GM12878 (cell line): ENCODE data around the gene FDPS. TPM values are rescaled to one million over a fixed set of nuclear protein-coding genes. Genes with fewer than 3 reads are reported as not detected.

ENCODE experiments used
- ATAC-seq: fragments of 200-7000 bp; cut with Tn5 transposase; 3 replicates; pipeline ENCODE4 v1.9.1; 2020; ENCODE audit warnings: mild to moderate bottlenecking, moderate library complexity
- Bru-seq: library from RNA; stranded (reverse); fragments of 400-500 nt; gene quantifications from one replicate; lab custom pipeline; 2021; lab: Mats Ljungman, UMichigan
- BruChase-seq, 2 experiments: library from RNA; stranded (reverse); fragments of 400-500 nt; gene quantifications; one replicate each; lab custom pipeline; 2021; lab: Mats Ljungman, UMichigan
- BruUV-seq: library from RNA; stranded (reverse); fragments of 400-500 nt; replicated peaks from 2 replicates; lab custom pipeline; 2021; lab: Mats Ljungman, UMichigan
- CTCF ChIA-PET: fragments of 300-600 bp; sonication (Branson Sonifier 250); formaldehyde crosslinking; extraction: SDS; loops from one replicate; lab custom pipeline; 2021; ENCODE audit warnings: inconsistent platforms; lab: Yijun Ruan, JAX
- POLR2A ChIA-PET: fragments of 350-600 bp; formaldehyde crosslinking; extraction: SDS; loops from one replicate; lab custom pipeline; 2021; ENCODE audit warnings: inconsistent platforms; lab: Charles Lee
- RAD21 ChIA-PET: fragments of 300-600 bp; sonication (Branson Sonifier 250); formaldehyde crosslinking; loops from one replicate; lab custom pipeline; 2023; ENCODE audit warnings: antibody characterized with exemption; ENCODE audit not compliant: unreplicated experiment; lab: Charles Lee
- SMC1A ChIA-PET: fragments of 300-600 bp; sonication (Branson Sonifier 250); formaldehyde crosslinking; loops from one replicate; lab custom pipeline; 2023; ENCODE audit not compliant: unreplicated experiment, uncharacterized antibody; lab: Charles Lee
- DNase-seq: peaks from one replicate; pipeline ENCODE4 v3.0.0-alpha.2; 2011; ENCODE audit warnings: low read depth, low spot score
- FAIRE-seq: peaks from 3 replicates; lab custom pipeline; 2011; peaks lifted over from hg19 to GRCh38; lab: Jason Lieb, UNC
- H2AFZ ChIP-seq: 2 replicates; pipeline ENCODE4 v1.6.0; 2011; ENCODE audit warnings: low read depth, low read length, control low read depth; ENCODE audit not compliant: control insufficient read depth
- H3K27ac ChIP-seq: 2 replicates; pipeline ENCODE4 v1.5.1; 2011; ENCODE audit warnings: control low read depth; ENCODE audit not compliant: control insufficient read depth, insufficient read depth
- H3K27me3 ChIP-seq, 2 experiments: replicated peaks in 1 of 2; 2 replicates each; pipeline versions ENCODE4 v1.6.0 to v1.6.1; 2011; ENCODE audit warnings: low read length in 1 of 2; ENCODE audit not compliant: control insufficient read depth in 2 of 2, insufficient read depth in 2 of 2
- H3K36me3 ChIP-seq, 2 experiments: 2 replicates each; pipeline ENCODE4 v1.5.1; 2011; ENCODE audit warnings: low read length in 1 of 2; ENCODE audit not compliant: control insufficient read depth in 2 of 2, insufficient read depth in 2 of 2
- H3K4me1 ChIP-seq: 2 replicates; pipeline ENCODE4 v1.6.1; 2011; ENCODE audit warnings: mild to moderate bottlenecking, low read length, moderate library complexity, mixed read lengths; ENCODE audit not compliant: control insufficient read depth, insufficient read depth
- H3K4me2 ChIP-seq: 2 replicates; pipeline ENCODE4 v1.6.0; 2011; ENCODE audit warnings: control low read depth; ENCODE audit not compliant: control insufficient read depth, insufficient read depth
- H3K4me3 ChIP-seq: fragments of 200-600 bp; sonication (generic); 2 replicates; pipeline ENCODE4 v1.5.1; 2016
- H3K79me2 ChIP-seq: 2 replicates; pipeline ENCODE4 v1.6.0; 2011; ENCODE audit warnings: low read length; ENCODE audit not compliant: control insufficient read depth, insufficient read depth
- H3K9ac ChIP-seq: 2 replicates; pipeline ENCODE4 v1.8.0; 2011; ENCODE audit warnings: low read length, control low read depth, mixed read lengths; ENCODE audit not compliant: control insufficient read depth, insufficient read depth
- H3K9me3 ChIP-seq: replicated peaks from 3 replicates; pipeline ENCODE4 v1.5.1; 2011; ENCODE audit warnings: mild to moderate bottlenecking, low read length; ENCODE audit not compliant: control insufficient read depth, insufficient read depth
- H4K20me1 ChIP-seq: 2 replicates; pipeline ENCODE4 v1.6.0; 2011; ENCODE audit not compliant: control insufficient read depth, insufficient read depth
- E2F4 ChIP-seq: IDR thresholded peaks from 2 replicates; pipeline ENCODE4 v1.6.1; 2012; ENCODE audit warnings: low read depth, low read length, improper control_type of control experiment
- IRF3 ChIP-seq: fragments of 450-650 bp; IDR thresholded peaks from 2 replicates; pipeline ENCODE4 v1.6.1; 2014; ENCODE audit warnings: mild to moderate bottlenecking
- JUNB ChIP-seq: IDR thresholded peaks from 2 replicates; pipeline ENCODE4 v1.6.1; 2016; ENCODE audit warnings: antibody characterized with exemption, mild to moderate bottlenecking
- MXI1 ChIP-seq: fragments of 150-350 bp; IDR thresholded peaks from 2 replicates; pipeline ENCODE4 v1.6.1; 2011; ENCODE audit warnings: low read depth, mild to moderate bottlenecking, inconsistent platforms, low read length, improper control_type of control experiment
- MYB ChIP-seq: fragments of 150-350 bp; IDR thresholded peaks from 2 replicates; pipeline ENCODE4 v1.6.1; 2014; ENCODE audit warnings: mild to moderate bottlenecking, low read depth, low read length, borderline replicate concordance
- REST ChIP-seq: IDR thresholded peaks from 2 replicates; pipeline ENCODE4 v1.6.1; 2012; ENCODE audit warnings: mild to moderate bottlenecking, low read depth, low read length
- TCF3 ChIP-seq: IDR thresholded peaks from 2 replicates; pipeline ENCODE4 v1.6.1; 2012; ENCODE audit warnings: low read depth, mild to moderate bottlenecking, low read length, borderline replicate concordance; ENCODE audit not compliant: insufficient read depth
- WGBS: methylation state at CpG from one replicate; pipeline ENCODE4 v1.1.6; 2016; ENCODE audit warnings: low lambda C conversion rate; ENCODE audit not compliant: insufficient replicate concordance, insufficient coverage; ENCODE audit errors: missing lambda C conversion rate; 5-methylcytosine and 5-hydroxymethylcytosine counted together
- in situ Hi-C: fragments of 300-500 bp; cut with MboI; formaldehyde crosslinking; loops from 9 replicates; pipeline ENCODE4 v1.14.3; 2018; ENCODE audit warnings: mixed read lengths
- intact Hi-C: fragments of 100-400 bp; cut with micrococcal nuclease; formaldehyde crosslinking; loops from one replicate; pipeline ENCODE4 v1.14.2; 2022; ENCODE audit not compliant: unreplicated experiment
- long read RNA-seq, 2 experiments: library from polyadenylated mRNA; unstranded; transcript quantifications; one replicate each; pipeline ENCODE4 v2.0.0, GENCODE V29; 2019 to 2020
- polyA minus RNA-seq, 3 experiments: library from RNA; depleted of rRNA, polyadenylated mRNA; stranded (reverse); fragments of >200 nt; gene quantifications; 2 replicates each; pipeline ENCODE4 v1.2.3, GENCODE V29; 2011
- polyA plus RNA-seq, 11 experiments: library from polyadenylated mRNA; depleted of rRNA in 4 of 11; unstranded in 6 of 11; stranded (reverse) in 5 of 11; fragments of >200 nt; fragmentation: Nextera tagmentation in 4 of 11; fragmentation: Illumina TruSeq in 1 of 11; extraction: Ambion mirVana in 4 of 11; extraction: Trizol in 1 of 11; gene quantifications; 1 replicate in 1 of 11; 2 replicates in 10 of 11; pipeline versions ENCODE4 v1.2.1 to v1.2.3, GENCODE V29; 2011 to 2016; ENCODE audit warnings: inconsistent platforms in 2 of 11, missing spikeins in 2 of 11, low read depth in 1 of 11
- total RNA-seq, 4 experiments: library from RNA; depleted of rRNA in 3 of 4; stranded (reverse); fragments of >200 nt in 3 of 4; fragmentation: Illumina TruSeq in 1 of 4; extraction: Trizol in 1 of 4; gene quantifications; 2 replicates each; pipeline versions ENCODE4 v1.2.1 to v1.2.3, GENCODE V29; 2013 to 2021

FDPS gene
- total RNA-seq (2013; cell fraction: nucleolus; rRNA removed): 189 TPM in 2 replicates
- total RNA-seq (2014; rRNA removed): 432 and 495 TPM in 2 replicates
- total RNA-seq (2014; rRNA removed; fragmentation: Illumina TruSeq; extraction: Trizol): 446 and 482 TPM in 2 replicates
- total RNA-seq (2021): 507 and 547 TPM in 2 replicates
- 263 TPM for polyA plus RNA-seq (2011; ENCODE audit: low read depth)
- polyA plus RNA-seq (2011; rRNA removed): 608 and 753 TPM in 2 replicates
- 639 and 664 TPM in 2 replicates for polyA plus RNA-seq (2011; cell fraction: cytosol; rRNA removed)
- polyA plus RNA-seq (2011; cell fraction: nucleus; rRNA removed): 648 and 692 TPM in 2 replicates
- 409 and 448 TPM in 2 replicates for polyA plus RNA-seq (2012)
- 467 and 549 TPM in 2 replicates for polyA plus RNA-seq (2014; fragmentation: Illumina TruSeq; extraction: Trizol)
- 1,000 to 10,000 TPM; 1,058 to 1,156 TPM for polyA plus RNA-seq (2014; fragmentation: Nextera tagmentation; extraction: Ambion mirVana)
- polyA plus RNA-seq (2014; rRNA removed): 532 and 553 TPM in 2 replicates
- polyA plus RNA-seq (2016; fragmentation: Nextera tagmentation; extraction: Ambion mirVana): 100 to 1,000 TPM; 405 to 437 TPM
- 290 and 378 TPM in 2 replicates for polyA minus RNA-seq (2011; rRNA and poly(A)+ RNA removed)
- 141 and 143 TPM in 2 replicates for polyA minus RNA-seq (2011; cell fraction: cytosol; rRNA and poly(A)+ RNA removed)
- 112 and 142 TPM in 2 replicates for polyA minus RNA-seq (2011; cell fraction: nucleus; rRNA and poly(A)+ RNA removed)
- percentile 97 among the genes with signal in this experiment for Bru-seq, nascent RNA
- BruChase-seq, experiment 1, labeled RNA remaining after a 6-hour chase: percentile 99 among the genes with signal in this experiment
- percentile 98 among the genes with signal in this experiment for BruChase-seq, experiment 2, labeled RNA remaining after a 2-hour chase
- long read RNA-seq, experiment 1, transcript FDPS-202 (11 exons, 1,431 nt): minor isoform, 10 of 239 reads
- long read RNA-seq, experiment 1, transcript FDPS-221 (10 exons, 1,198 nt): minor isoform, 5 of 239 reads
- long read RNA-seq, experiment 1, transcript FDPS-206 (10 exons, 1,178 nt): minor isoform, 73 of 239 reads
- long read RNA-seq, experiment 1, transcript FDPS-203 (10 exons, 1,256 nt): major isoform, 101 of 239 reads
- long read RNA-seq, experiment 1, partial matches to known transcripts: 9 of 239 reads
- long read RNA-seq, experiment 1, other reads (novel, unspliced or antisense): 37 of 239 reads
- long read RNA-seq, experiment 2, transcript FDPS-206 (10 exons, 1,178 nt): minor isoform, 405 of 1,196 reads
- long read RNA-seq, experiment 2, transcript FDPS-202 (11 exons, 1,431 nt): minor isoform, 56 of 1,196 reads
- long read RNA-seq, experiment 2, transcript FDPS-221 (10 exons, 1,198 nt): minor isoform, 34 of 1,196 reads
- long read RNA-seq, experiment 2, transcript FDPS-203 (10 exons, 1,256 nt): major isoform, 514 of 1,196 reads
- long read RNA-seq, experiment 2, partial matches to known transcripts: 34 of 1,196 reads
- long read RNA-seq, experiment 2, other reads (novel, unspliced or antisense): 132 of 1,196 reads

GRCh38 chr1:155308493-155309422, at the start of gene FDPS:
FDPS (plus strand) TSS chr1:155308866; CDS start chr1:155309790, 924 bp downstream.
- DNase-seq: peak; percentile 99
- ChIA-PET POLR2A (interaction anchor here (0.6 to 4.4 kb wide), 16 partner anchors 8 to 699 kb away, joined by 3 to 41 read pairs (median 6); partner anchors contain the start of genes CLK2, HCN3, RUSC1 and THBS3), SMC1A (interaction anchor here (0.5 to 5.8 kb wide), 8 partner anchors 9 to 181 kb away, joined by 3 to 44 read pairs (median 4); partner anchors contain the start of genes ENTREP3 and SCAMP3), CTCF (interaction anchor here (0.7 to 5.3 kb wide), 10 partner anchors 8 to 136 kb away, joined by 3 to 74 read pairs (median 4); partner anchors contain the start of genes ENTREP3, KRTCAP2 and RUSC1), RAD21 (interaction anchor here (0.7 to 4.8 kb wide), 7 partner anchors 12 to 68 kb away, joined by 3 to 44 read pairs (median 6); partner anchors contain the start of genes CLK2, RUSC1 and SCAMP3)
- BruUV-seq: TSS peak; percentile 87
- ATAC-seq: peak; percentile 95
- no peaks in the 10 kb centered on the region for H3K9me3 ChIP-seq
- no peaks in the 10 kb centered on the region for H4K20me1 ChIP-seq
- FAIRE-seq: peak; percentile 95
- peaks cover 46% of the 10 kb centered on the region for H3K79me2 ChIP-seq
- H3K4me1 ChIP-seq: peaks cover 14% of the 10 kb centered on the region
- H3K9ac ChIP-seq: peak within 1 kb of the TSS; percentile 100
- under 1% methylated on average over 51 of the region's 51 CpGs for WGBS
- no peaks in the 10 kb centered on the region for H3K27me3 ChIP-seq
- H3K36me3 ChIP-seq: peaks cover 0 to 22% of the 10 kb centered on the region in 2 experiments
- H2AFZ ChIP-seq: peak within 1 kb of the TSS; percentile 57
- peak within 1 kb of the TSS; percentile 96 for H3K4me3 ChIP-seq
- peak within 1 kb of the TSS; percentile 94 for H3K4me2 ChIP-seq
- peak within 1 kb of the TSS; percentile 99 for H3K27ac ChIP-seq
- intact Hi-C loops (loop anchor here (1.0 to 2.0 kb wide), 2 partner anchors 30 to 36 kb away; partner anchors contain the start of gene CLK2), in situ Hi-C loops (no loop called here)
- peak; percentile 70 for TF ChIP-seq MXI1
- peak; percentile 73; the same call in 1 of the 2 replicates for TF ChIP-seq IRF3
- TF ChIP-seq E2F4: peak; percentile 71; the same call in 1 of the 2 replicates
- 0 out of 2 replicates have a peak, but pooled peaks have one; percentile 43 for TF ChIP-seq REST
- TF ChIP-seq MYB: no peak
- no peak for TF ChIP-seq JUNB
- 0 out of 2 replicates have a peak, but pooled peaks have one; percentile 7 for TF ChIP-seq TCF3
